C4-2B (cell line): Measurements from ENCODE around the gene TES.

ENCODE experiments used
- H3K27ac ChIP-seq: fragments of 450-650 bp; 2 replicates; pipeline ENCODE4 v1.5.1; 2017
- CTCF ChIP-seq: fragments of 450-650 bp; conservative IDR thresholded peaks from 2 replicates; pipeline ENCODE4 v1.5.1; 2017; ENCODE audit warnings: mild to moderate bottlenecking
- ZFX ChIP-seq: fragments of 450-650 bp; IDR thresholded peaks from 2 replicates; pipeline ENCODE4 v1.6.1; 2017

Gene TES

GRCh38 chr7:116210345-116211005, at the start of gene TES:
Gene TES (plus strand): TSS chr7:116210539. CDS start chr7:116210708, 169 bp downstream.
- TF ChIP-seq ZFX (no peak), CTCF (peak; percentile 19)
- peak within 1 kb of the TSS; percentile 84 for H3K27ac ChIP-seq

GRCh38 chr7:116161728-116162127, 48.6 kb upstream of the TES start:
- H3K27ac ChIP-seq: no peak overlapping the region
- TF ChIP-seq ZFX (no peak), CTCF (no peak)

DNA sequence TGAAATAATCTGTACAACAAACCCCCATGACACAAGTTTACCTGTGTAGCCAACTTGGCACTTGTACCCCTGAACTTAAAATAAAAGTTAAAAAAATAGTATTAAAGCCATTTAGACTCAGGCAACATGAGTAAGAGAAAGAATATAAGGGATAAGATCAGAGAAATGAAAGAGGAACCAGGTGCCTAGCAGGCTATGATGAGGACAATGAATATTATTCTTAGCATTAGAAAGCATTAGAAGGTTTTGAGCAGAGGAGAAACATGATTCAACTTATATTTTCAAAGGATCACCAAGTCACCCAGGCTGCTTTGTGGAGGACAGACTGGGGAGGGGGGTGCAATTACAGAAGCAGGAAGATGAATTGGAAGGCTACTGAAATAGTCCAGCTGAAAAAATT, 48.1 kb upstream of the TES start:
- TF ChIP-seq CTCF: no peak
- no peak overlapping the region for H3K27ac ChIP-seq

DNA sequence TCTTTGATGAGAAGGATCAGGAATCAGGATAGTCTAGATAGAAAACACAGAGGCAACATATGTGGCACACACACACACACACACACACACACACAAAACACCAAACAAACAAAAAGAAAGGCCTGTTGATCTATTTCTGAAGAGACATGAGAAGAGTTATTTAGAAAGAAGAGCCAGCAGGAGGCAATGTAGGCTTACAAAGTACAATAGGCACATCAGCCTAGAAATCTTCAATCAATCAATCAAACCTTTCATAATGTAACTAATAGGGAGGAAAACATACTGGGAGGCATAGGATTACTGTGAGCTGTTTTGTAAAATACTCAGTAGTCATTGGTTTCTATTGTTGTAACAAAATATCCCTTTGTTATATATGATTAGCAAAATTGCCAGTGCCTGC, 47.3 kb upstream of the TES start:
- no peak for TF ChIP-seq ZFX
- peak; percentile 22; the same call in 1 of the 2 replicates for TF ChIP-seq CTCF
- H3K27ac ChIP-seq: no peak overlapping the region

GRCh38 chr7:116164552-116165306, 45.6 kb upstream of the TES start:
- TF ChIP-seq CTCF (no peak), ZFX (no peak)
- no peak overlapping the region for H3K27ac ChIP-seq

- no peak overlapping the region for H3K27ac ChIP-seq
- TF ChIP-seq CTCF (no peak), ZFX (no peak)
These were observed 44.6 kb upstream of the TES start for GRCh38 chr7:116165717-116166116.

GRCh38 chr7:116166156-116166555, 44.2 kb upstream of the TES start:
- H3K27ac ChIP-seq: no peak overlapping the region

More at GRCh38 chr7:116166156-116166555, 44.2 kb upstream of the TES start:
- no peak for TF ChIP-seq CTCF
- TF ChIP-seq ZFX: no peak
